ENCODE data around the gene ZXDA. TPM values are rescaled to one million over a fixed set of nuclear protein-coding genes. Genes with fewer than 3 reads are reported as not detected.
"Not testable (repeated sequence)": the region's sequence is repeated elsewhere in the genome, so short reads cannot be mapped to it uniquely, and the experiment has no call there.

ZXDA gene
- 10.1 TPM for total RNA-seq (ENCODE audit: insufficient read depth, low replicate concordance)

- DNase-seq (ENCODE audit: low spot score): not testable (repeated sequence)
These were observed at the start of gene ZXDA for GRCh38 chrX:57910287-57910912. Gene ZXDA, minus strand, starts transcription at chrX:57910458. Its CDS starts 38 bp downstream, at chrX:57910420.

DNA sequence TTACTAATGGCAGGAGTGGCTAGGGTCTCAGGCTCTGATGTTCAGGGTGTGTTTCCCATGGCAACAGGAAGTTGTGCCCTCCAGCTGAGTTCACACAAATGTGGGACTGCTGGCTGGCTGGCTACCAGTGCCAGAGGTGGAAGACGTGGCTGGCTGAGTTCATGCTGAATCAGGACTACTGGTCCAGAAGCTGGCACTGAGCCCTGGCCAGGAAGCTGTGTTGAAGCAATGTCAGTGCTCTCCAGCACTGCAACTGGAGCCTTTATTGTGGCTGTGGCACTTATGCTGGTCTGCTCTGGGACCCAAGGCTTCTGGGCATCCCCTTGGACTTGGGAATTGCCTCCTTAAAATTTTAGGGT is 42.0 kb upstream of the ZXDA start:
- DNase-seq (ENCODE audit: low spot score): no peak

- no peak for DNase-seq (ENCODE audit: low spot score)
These were observed 41.5 kb upstream of the ZXDA start for GRCh38 chrX:57951666-57952319.

GRCh38 chrX:57933321-57933720 is 23.1 kb upstream of the ZXDA start:
- no peak for DNase-seq (ENCODE audit: low spot score)

GRCh38 chrX:57932266-57932665 is 22.0 kb upstream of the ZXDA start:
- DNase-seq (ENCODE audit: low spot score): no peak

DNA sequence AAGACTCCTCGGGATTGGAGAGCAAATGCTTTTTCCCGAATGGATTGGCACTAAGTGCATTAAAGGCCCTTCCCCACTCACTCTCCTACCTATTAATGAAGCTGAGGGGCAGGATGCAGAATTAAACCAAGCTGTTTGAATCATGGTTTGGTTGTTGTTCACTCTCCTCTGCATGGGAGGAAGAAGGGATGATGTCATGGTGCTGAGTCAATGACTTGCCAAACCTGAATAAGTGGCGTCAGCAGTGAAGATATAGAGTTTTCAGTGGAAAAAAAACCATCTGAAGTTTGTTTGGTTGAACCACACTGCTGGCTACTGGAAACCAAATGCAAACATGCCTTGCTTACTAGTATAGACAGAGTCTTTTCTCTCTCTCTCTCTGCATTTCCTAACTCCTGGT is 19.8 kb upstream of the ZXDA start:
- DNase-seq (ENCODE audit: low spot score): no peak

DNA sequence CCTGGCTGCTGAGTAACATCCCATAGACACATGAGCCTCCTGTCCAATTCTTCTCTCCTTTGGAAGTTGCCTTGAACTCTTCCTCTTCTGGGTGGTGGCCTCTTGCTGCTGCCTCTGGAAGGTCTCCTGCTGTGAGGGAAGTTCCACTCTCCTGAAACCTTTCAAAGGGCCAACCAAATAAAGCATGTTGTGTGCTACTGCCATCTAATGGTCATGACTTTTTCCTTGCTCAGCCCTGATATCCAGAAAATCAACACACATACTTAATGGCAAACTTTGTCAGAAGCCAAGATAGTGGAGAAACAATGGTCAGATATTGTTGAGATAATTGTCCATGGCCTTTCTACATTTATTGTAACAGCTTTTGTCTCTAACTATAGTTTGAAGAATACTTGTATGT is 19.1 kb upstream of the ZXDA start:
- DNase-seq (ENCODE audit: low spot score): peak; percentile 22

- no peak for DNase-seq (ENCODE audit: low spot score)
These were observed 15.5 kb upstream of the ZXDA start for GRCh38 chrX:57925806-57926205.

GRCh38 chrX:57918750-57919436 is 8.6 kb upstream of the ZXDA start:
- peak; percentile 22 for DNase-seq (ENCODE audit: low spot score)

DNA sequence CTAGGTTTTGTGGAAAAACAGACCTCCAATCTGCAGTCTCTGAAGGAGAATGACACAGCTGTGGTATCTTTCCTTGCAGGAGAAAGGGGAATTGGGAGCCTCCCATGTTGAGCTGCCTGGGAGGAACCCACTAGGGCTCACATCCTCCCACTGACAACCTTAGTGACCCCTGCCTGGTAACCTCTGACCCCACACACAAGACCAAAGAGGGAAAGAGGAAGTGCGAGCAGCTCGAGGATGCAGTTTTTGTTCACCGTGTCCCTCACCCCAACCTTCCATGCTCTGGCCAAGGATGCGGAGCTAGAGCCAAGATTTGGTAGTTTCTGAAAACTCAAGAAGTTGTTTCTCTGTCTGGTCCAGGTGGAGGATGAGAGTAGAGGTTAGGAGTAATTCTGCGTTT is 5.4 kb upstream of the ZXDA start:
- no peak for DNase-seq (ENCODE audit: low spot score)

GRCh38 chrX:57909595-57910286 is 517 bp downstream of the ZXDA start:
- peak; percentile 18 for DNase-seq (ENCODE audit: low spot score)

DNA sequence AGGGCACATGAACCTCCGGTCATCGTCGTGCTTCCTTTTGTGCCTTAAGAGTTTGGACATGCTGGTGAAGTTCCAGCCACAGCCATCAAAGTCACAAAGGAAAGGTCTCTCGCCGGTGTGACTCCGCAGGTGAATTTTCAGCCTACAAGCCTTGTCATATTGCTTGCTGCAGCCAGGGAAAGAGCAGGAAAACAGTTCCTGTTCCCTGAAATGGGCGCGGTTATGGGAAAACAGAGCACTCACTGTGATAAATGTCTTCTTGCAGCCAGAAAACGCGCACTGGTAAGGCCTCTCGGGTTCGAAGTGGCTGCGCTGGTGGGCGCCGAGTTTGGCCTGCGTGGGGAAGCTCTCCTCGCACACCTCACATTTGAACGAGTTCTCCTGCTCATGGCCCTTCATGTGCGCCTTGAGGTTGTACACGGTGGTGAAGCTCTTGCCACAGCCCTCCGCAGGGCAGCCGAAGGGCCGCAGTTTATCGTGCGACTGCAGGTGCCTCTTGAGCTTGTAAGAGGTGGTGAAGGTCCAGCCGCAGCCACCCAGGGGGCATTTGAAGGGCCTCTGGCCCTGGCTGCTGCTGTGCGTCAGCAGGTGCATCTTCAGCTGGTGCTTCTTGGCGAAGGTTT is 1.2 kb downstream of the ZXDA start:
- not testable (repeated sequence) for DNase-seq (ENCODE audit: low spot score)

GRCh38 chrX:57906790-57907189 is 3.5 kb downstream of the ZXDA start:
- no peak for DNase-seq (ENCODE audit: low spot score)

DNA sequence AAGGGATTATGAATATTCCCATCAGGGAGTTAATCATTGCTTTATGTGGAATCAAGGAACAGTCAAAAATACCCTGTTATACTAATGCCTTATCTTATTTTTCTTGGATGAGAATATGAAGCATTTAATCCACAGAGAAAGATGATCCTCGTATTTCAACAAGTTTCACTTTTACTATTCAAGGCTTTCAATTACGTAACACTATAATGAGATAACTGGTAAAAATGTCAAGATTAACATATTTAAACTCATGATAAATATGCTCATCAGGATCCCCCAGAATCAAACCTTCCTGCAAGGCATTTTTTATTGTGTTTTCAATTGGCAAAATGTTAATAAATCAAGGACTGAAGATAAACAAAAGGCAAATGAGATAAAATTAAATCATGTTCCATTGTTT is 5.1 kb downstream of the ZXDA start:
- no peak for DNase-seq (ENCODE audit: low spot score)

DNA sequence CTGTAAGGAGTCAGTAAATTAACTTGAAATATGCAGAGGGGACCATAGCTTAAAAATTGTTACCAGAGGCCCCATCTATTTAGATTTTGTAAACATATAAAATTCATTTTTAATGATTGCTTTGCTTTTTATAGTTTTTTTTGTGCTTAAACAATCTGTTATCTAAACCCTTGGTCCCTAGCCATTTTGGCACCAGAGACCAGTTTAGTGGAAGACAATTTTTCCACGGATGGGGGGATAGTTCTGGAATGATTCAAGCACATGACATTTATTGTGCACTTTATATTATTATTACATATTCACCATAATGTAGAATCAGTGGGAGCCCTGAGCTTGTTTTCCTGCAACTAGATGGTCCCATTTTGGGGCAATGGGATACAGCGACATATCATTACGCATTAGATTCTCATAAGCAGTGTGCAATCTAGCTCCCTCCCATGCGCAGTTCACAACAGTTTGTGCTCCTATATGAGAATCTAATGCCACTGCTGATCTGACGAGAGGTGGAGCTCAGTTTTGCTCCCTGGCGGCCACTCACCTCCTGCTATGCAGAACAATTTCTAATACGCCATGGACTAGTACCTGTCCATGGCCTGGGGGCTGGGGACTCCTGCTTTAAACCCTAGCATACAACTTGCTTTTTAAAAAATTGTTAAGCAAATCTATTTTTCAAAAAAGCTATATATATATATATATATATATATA is 5.9 kb downstream of the ZXDA start:
- no peak for DNase-seq (ENCODE audit: low spot score)

DNA sequence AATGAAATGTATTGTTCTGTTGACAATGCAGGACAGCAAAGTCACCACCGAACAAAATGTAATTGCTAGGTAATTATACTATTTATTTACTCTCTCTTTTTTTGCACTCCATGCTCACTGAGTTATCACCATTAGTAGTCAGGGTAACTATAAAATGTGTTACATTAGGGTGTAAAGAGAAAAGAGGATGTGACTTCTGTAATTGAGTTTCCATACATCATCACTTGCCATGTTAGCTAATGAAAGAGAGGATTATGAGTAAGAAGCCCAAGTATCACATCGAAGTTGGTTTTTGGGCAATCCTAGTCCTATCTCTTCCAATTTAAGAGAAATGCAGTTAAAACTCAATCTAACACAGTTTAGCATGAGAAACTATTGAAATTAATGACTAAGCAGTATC is 7.6 kb downstream of the ZXDA start:
- DNase-seq (ENCODE audit: low spot score): no peak

DNA sequence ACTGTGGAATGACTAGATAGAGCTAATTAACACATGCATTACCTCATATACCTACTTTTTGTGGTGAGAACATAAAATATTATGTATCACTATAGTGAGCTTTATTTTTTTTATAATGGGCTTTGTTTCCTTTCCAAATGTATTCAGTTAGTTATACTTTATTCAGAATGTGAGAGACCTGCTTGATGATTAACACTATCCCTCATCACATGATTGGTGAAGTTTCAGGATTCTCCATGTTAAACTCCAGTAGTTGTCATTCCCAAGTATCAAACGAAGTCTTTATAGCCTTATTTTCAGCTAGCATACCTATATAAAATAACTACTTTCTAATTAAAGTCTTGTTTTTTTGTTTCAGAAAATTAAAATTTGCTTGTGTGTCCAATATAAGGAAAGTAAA is 8.8 kb downstream of the ZXDA start:
- DNase-seq (ENCODE audit: low spot score): no peak

DNA sequence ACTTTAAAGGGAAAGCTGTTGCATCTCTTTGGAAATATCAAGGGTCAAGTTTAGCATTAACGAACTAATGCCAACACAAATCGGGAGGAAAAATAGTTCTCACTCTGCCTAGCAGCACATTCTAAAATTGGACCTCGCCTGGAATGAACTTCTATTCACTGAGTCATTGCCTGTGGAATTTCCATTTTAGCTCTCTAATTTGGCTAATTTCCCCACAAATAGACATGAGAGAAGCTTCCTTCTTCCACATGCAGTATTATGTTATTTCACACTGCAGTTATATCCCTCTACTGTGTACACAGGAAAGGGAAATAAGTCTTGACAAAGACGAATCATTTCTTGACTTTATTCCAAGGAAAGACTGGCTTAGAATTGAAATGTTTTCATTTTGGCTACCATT is 9.3 kb downstream of the ZXDA start:
- DNase-seq (ENCODE audit: low spot score): no peak

- DNase-seq (ENCODE audit: low spot score): no peak
These were observed 10.4 kb downstream of the ZXDA start for GRCh38 chrX:57899906-57900305.

DNA sequence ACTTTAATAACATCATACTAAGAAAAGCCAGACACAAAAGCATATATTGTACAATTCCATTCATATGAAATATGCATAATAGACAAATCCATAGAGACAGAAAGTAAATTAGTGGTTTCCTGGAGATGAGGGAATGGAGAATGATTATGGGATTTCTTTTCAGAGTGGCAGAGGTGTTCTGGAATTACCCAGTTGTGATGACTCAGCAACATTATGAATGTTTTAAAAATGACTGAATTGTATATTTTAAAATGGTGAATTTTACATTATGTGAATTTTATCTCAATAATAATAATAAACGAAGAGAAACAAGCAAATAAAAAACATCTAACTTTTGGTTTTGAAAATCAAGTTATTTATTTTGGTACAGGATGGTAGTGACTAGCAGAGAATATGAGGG is 11.2 kb downstream of the ZXDA start:
- DNase-seq (ENCODE audit: low spot score): no peak

GRCh38 chrX:57871463-57871862 is 38.8 kb downstream of the ZXDA start:
- no peak for DNase-seq (ENCODE audit: low spot score)
